ENCODE results near the gene MEGF8.

MEGF8 gene

DNA sequence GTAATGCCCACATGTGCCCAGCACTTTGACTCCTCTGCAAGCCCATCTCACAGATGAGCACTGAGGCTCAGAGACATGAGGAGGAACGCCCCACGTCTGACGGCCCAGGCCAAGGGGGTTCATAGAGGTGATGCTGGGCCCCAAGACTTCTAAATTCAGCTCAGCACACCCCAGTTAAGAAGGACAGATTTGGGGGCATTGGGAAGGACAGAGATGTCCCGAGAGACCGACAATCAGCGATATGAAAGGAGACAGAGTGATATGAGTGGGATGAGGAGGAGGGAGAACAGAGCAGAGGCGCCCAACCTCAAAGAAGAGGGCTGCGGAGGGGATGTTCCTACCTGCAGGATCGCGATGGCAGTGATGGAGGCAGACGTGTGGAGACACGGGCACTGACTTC lies 64.5 kb downstream of the MEGF8 start, which contains the start of gene CNFN:
Gene CNFN, minus strand, starts transcription at position 399 of the 400 bp plus-strand sequence. CDS start 1,260 bp downstream, outside the sequence.
- DNase-seq, result no peak

DNA sequence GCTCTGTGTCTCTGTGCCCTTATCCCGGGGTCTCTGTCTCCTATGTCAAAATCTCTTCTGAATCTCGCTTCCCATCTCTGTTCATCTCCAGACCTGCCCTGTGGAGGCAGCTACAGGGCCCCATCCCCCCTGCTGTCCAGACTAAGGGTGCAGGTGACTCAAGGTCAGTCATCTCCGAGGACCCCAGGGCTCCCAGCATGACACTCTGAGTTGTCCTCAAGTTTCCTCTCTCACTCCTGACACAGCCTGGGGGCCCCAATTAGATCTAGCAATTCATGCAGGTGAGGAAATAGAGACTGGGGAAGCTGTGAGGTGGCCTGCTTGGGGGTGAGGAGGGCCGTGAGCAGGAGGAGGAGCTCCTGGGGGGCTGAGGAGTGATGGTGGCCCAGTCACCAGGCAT lies 66.7 kb downstream of the MEGF8 start:
- DNase-seq, result no peak

DNA sequence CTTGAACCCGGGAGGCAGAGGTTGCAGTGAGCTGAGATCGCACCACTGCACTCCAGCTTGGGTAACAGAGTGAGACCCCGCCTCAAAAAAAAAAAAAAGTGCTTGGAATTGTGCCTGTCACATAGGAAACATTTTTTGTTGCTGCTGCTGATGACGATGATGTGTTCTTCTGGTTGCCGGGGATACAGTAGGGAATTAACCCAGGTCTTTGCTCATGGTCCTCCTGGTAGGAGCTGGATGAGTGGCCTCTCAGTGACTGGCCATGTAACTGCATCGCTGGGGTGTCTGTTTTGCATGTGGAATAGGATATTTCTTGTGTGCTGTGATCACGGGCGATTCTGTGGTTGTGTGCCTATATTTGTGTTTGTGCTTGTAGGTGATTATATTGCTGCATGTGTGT lies 69.3 kb downstream of the MEGF8 start:
- DNase-seq, result no peak

DNA sequence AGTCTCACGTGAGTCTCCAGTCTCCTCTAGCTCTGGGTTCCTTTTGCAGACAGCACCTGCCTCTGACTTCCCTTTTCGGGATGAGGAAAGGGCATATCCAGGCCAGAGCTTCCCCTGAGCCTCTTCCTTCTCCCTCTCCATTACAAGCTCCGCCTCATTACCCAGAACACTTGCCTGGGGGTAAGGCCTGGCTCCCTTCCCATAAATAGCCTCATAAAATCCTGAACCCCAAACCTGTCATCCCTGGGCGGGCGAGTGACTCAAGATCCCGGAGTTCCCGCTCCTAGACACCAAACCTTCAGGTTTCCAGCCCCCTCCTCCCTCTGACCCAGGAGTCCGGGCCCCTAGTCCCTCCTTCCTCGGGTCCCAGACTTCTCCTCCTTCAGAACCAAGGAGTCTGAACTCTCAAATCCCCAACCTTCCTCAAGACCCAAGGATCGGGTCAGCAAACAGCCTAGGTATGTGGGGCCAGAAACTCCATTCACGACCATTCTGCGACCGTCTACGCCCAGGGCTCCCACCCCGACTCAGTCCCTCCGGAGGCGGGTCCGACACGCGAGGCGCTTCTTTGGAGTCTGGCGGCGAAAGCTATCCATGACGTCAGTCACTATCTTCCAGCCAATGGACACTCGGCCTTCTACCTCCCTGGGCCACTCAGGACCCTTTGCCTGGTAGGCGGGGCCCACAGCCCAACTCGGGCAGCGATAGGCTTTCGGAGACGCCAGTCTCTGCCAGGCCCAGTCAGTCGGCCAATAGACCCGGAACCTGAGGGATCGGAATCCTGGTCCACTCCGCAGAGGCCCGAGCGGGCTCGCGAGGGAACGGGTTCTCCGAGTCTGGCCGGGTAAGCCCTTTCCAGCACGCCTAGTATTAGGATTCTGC lies 71.2 kb downstream of the MEGF8 start:
- peak; percentile 98 for DNase-seq

DNA sequence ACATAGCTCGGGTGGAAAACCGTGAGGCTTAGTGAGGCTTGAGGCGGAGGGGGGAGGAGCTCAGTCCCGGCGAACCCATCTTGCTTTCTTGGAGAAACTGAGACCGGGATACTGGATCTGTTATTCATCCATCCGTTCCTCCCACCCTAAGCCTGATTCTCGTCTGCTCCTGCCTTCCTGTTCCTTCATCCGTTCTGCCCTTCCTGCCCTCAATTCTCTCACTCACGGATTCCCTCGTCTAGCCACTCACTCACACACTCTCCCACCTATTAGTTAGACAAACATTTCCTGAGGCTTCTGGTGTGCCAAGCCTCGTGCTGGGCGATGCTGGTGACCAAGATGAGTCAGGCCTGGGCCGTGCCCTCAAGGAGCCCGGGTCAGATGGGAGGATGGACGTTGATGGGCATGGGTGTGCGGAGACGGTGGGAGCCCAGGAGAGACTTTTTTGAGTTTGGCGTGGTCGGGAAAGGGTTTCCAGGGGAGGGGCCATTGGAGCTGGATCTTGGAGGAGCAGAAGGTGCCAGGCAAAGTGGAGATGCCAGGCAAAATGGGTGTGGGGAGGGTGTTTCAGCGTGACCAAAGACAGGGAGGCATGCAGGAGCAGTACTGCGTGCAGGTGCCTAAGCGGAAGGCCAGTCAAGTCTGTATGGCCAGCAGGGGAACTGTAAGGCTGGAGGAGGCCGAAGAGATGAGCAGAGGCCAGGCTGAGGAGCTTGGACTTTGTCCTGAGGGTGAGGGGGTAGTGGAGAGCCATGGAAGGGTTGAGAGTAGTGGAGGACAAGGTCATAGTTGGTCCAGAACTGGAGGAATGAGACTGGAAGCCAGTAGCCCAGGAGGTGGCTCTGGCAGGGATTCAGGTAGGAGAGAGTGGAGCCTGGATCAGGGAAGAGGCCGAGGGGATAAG lies 72.1 kb downstream of the MEGF8 start:
- no peak for DNase-seq

DNA sequence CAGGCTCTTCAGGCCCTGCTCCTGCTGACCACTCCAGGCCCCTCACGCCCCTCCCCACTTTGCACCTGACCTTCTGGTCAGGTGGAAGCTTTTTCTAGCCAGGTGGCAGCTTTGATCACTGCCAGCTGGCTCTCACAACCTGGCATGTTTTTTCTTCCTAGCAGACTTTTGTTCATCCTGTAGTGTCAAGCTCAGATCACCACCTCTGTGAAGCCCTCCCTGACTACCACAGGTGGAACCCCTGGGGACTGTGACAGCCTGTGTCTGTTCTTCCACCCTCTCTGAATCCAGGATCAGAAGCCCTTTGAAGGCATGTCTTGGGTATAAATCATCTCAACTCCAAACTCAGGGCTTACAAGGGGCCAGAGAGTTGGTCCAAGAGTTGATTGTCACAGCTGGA lies 75.0 kb downstream of the MEGF8 start:
- DNase-seq, result no peak

DNA sequence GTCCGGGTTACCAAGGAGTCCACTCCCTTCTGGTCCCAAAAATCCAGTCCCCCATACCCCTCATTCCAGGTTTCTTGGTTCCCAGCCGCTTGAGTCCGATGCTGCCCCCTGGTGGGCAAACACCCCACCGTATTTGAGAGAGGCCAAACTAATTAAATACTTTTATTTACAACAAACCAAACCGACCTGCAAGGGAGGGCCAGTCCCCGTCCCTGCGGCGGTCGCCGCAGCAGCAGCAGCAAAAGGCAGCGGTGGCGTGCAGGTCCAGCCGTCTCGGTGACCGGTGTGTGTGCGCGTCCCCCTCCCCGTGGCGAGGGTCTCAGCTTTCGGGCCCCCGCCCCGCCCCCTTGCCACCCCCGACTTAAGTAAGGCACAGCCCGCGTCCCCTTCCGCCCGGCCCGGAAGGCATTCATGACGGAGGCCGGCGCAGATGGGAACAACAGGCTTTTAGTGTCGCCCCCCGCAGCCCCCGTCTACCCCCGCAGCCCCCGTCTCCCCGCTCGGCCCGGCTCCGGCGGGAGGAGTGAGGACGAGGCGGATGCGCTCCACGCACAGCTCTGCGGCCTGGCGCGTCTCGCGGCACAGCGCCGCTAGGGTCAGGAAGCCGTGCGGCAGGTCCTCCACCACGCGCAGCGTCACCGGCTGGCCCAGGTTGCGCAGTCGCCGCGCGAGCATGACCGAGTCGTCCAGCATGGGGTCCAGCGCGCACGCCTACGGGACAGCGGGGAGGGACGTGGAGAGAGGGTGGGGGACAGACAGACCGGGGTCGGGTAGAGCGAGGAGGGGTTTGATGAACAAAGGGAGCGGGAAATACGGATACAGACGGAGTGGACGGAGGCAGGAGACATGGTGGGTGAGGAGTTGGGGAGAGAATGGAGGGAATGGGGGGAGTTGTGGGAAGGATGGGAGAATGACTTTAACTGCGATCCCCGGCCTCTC lies 76.2 kb downstream of the MEGF8 start:
- DNase-seq, result peak; percentile 73

DNA sequence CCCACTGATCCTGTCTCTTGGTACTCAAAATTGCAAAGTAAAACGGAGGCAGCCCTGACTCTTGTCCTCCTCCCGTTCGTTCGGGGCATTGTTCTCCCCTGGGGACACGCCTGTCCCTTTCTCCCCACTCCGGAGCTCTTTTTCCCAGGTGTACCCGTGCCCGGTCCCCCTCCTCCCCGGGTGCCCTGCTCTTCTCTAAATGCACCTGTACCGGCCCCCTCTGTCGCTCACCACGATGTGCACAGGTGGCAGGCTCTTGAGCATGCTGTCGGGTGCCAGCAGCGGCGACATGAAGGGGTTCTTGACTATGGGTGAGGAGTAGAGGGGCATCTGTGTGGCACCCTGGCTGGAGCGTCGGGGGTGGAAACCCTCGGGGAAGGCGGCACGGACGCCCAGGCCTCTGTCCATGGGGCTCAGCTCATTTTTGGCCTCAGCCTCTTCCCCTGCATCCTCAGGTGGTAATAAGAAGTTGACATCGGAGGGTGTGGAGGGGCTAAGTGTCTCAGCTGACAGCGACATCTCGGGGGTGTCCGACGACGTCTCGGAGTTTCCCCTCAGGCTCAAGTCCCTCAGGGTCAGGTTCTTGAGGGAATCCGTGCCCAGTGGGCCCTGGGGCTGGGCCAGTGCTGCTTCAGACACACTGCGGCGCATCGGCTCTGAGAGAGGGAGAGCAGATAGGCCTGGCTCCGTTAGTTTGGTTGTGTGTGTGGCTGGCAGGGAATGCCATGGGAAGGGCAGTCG lies 77.1 kb downstream of the MEGF8 start:
- DNase-seq, result no peak

DNA sequence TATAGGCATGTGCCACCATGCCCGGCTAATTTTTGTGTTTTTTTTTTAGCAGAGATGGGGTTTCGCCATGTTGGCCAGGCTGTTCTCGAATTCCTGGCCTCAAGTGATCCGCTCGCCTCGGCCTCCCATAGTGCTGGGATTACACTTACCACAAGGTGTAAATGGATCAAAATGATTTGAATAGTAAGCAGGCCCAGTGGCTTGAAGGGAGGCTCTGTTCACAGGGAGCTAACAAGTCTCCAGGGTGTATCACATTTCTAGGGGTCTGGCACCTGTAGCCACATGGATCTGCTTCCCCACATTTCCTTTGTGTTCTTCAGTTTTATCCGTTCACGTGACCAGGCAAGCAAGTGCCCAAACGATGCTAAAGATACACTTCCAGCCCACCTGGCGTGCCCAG lies 78.2 kb downstream of the MEGF8 start:
- DNase-seq, result no peak

DNA sequence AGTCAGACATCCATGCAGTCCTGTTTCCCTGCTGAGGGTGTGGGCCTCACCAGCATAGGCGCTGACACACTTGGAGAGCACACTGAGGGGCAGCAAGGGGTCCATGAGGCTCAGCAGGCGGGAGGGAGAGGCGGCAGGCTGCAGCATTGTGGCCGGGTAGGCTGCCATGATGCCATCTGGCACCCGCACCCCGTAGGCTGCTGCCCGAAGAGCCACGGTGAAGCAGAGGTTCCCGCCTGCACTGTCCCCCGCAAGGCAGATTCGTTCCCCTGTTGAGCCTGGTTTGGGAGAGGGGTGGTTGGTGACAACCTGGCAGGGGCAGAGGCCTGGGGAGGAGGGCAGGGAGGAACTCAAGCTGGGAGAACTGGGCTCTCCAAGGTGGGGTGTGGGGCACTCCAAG lies 80.7 kb downstream of the MEGF8 start:
- no peak for DNase-seq

DNA sequence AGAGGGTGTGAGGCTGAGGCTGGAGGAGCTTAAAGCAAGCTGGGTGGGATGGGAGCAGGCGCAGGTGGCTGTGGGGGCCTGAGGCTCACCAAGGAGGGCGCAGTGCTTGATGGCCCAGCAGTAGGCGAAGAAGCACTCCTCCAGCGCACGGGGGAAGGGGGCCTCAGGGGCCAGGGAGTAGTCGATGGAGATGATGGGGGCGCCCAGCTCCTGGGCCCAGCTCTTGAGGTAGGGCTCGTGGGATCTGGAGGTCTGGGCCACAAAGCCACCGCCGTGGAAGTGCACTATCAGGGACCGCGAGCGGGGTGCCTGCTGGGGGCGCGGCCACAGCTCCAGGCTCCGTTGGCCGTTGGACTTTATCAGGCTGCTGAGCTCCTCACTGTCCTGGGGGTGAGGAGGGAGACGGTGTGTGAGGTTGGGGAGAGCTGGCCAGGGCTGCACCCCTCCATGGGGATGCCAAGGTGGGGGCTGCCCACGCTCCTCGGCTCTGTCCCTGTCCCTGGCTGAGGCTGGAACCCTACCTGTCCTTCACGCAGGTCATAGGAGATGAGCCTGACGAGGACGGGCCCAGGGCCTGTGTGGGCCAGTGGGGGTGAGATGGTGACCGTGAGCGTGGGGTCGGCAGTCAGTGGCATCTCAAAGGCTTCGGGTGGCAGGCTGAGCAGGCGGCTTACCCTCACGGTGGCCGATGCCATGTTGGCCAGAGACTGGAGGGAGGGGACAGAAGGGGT lies 81.8 kb downstream of the MEGF8 start:
- no peak for DNase-seq

DNA sequence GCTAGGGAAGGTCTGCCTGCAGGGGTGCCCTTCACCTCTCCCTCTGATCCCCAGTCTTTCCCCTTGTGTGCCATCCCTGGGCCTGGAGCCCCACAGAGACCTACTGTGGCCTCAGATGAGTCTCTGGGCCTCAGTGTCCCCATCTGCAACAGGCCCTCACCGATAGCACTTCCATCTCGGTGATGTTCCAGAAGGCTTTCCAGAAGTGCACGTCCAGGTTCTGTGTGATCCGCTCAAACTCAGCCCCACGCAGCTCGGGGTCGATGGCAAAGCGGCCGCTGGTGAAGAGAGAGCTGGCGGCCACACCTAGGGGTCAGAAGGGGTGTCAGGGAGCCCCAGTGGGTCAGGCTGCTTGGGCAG lies 82.4 kb downstream of the MEGF8 start:
- no peak for DNase-seq

DNA sequence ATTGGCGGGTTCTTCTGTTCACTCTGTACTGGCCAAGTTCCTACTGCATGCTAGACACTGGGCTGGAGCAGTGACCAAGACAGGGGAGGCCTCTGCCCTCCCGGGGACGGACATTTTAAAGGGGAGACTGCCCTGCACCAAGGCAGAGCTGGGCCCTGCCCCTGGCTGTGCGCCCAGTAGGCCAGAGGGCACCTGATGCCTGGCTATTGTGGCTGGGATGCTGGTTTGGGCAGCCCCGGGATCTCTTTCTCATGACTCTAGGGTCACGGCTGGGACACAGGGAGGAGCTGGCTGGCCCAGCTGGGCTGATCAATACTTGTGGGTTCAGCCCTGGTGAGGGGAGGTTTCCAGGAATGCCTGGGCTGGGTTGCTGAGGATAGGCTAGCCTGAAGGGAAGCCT lies 84.0 kb downstream of the MEGF8 start:
- DNase-seq, result peak; percentile 28

DNA sequence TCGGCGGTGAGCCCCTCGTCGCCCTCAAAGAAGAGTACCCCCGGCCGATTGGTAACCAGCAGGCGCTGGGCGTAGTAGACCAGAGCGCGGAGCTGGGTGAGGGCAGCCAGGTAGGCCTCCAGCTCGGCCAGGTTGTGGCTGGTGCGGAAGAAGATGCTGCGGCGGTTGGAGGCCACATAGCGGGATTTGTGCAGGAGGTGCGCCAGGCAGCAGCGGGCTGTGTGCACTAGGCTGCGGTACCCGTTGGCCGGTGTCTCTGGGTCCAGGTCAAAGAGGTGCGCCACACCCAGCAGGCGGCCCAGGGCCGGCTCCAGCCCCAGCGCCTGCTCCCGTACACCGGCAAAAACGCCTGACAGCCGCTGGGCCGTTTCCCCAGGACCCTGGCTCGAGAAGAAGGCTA lies 84.9 kb downstream of the MEGF8 start:
- DNase-seq, result no peak

DNA sequence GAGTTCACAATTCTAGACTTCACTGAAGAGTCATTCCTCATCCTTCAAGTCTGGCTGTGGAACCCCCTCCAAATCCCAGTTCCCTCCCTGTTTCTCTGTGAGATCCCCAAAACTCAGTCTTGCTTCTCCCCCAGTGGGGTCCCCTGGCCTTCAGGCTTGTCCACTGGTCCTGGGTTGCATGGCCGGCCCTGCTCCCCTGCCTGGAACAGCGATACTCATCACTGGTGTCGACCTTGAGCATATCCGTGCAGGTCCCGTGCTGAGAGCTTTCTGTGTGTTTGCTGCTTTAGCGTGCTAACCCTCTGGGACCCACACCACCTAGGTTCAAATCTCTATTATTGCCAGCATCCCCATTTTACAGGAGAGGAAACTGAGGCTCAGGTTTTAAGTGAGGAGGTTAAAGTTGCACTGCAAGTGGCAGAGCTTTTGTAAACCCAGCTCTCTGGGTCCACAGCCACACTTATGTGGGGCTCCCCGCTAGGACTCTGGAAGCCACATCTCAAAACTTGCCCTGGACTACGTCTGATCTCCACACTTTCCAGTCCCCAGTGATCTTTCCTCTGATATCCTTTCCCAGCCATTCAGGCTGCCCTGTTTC lies 86.2 kb downstream of the MEGF8 start:
- DNase-seq, result no peak

DNA sequence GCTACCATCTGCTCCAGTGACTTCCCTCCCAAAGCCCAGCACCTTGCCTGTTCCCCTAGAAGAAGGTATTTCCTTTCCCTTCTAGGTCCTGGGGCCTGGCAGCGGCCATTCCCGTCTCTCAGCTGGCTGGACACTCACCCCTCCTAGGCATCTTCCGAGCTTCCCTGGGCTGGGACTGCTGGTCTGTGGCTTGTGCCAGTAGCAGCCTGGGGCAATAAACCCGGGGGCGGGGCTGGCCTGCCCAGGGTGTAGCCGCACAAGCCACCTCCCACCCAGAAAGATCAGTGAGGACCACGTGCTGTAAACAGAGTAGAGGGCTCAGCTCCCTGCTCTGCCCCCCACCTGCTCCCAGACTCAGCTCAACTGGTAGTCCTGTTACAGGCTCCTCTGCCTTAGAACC lies 86.8 kb downstream of the MEGF8 start:
- peak; percentile 77 for DNase-seq

DNA sequence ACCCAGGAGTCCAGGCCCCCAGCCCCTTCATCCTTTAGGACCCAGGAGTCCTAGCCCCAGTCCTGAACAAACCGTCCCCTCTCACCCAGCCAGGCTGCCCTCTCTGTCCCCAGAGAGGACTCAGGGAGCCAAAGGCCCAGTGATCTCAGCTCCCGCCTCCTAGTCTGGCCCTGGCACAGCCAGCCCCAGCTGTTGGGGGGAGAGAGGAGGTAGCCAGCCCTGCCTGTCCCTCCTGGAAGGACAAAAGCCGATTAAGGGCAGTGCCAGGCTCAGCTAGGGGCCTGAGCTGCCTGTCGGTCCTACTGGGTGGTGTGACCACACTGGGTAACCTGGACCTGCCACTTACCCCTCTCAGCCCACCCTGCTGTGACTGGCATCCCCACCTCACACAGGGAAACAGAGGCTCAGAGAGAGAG lies 87.2 kb downstream of the MEGF8 start:
- DNase-seq, result peak; percentile 74

DNA sequence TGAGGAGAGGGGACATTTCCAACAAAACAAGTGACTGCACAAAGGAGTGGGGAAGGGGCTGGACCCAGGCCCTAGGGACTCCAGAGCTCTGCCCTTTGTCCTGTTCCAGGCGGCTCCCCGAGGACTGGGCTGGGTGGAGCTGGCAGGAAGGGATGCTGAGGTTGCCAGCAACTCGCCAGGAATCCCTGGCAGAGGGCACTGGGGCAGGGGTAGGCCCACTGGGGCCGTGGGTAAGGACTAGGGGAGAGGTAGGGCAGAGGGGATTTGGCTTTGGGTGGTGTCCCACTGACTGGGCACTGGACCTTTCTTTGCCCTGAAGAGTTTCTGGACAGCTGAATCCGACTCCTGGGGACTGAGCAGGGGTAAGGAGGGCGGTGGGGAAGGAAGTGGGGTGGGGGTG lies 93.9 kb downstream of the MEGF8 start:
- DNase-seq, result no peak

DNA sequence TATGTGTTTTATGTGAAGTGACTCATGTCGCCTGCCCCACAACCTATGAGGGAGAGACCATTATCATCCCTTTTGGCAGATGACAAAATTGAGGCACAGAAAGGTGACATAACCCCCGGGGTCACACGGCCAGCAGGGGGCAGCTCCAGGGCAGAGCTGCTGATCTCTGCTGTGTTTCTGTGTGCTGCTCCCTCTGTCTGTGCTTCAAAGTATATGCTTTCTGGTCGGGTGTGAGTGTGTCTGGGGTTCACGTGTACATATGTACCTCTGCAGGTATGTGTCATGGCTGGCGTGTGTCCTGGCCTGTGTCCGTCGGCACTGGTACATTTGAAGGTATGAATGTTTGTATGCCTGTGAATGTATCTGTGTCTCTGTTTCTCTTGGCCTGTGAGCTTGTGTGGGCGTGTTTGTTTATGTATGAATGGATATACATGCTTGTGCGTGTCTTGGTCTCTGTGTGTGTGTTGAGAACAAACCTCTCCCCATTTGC lies 94.7 kb downstream of the MEGF8 start:
- peak; percentile 37 for DNase-seq

DNA sequence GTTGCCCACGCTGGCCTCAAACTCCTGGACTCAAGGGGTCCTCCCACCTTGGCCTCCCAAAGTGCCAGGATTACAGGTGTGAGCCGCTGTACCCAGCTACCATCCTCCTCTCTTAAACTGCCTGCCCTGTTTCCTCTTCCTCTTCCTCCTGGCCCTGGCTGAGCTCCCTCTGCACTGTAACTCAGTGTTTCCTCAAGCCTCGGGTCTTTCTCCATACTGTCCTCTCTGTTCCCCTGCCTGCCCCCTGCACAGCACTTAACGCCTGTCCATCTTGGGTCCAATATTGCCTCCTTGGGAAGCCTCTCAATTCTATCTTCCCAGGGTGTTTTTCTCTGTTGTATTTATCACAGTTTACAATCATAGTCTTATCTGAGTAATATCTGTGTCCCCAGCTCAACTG lies 95.7 kb downstream of the MEGF8 start:
- no peak for DNase-seq

DNA sequence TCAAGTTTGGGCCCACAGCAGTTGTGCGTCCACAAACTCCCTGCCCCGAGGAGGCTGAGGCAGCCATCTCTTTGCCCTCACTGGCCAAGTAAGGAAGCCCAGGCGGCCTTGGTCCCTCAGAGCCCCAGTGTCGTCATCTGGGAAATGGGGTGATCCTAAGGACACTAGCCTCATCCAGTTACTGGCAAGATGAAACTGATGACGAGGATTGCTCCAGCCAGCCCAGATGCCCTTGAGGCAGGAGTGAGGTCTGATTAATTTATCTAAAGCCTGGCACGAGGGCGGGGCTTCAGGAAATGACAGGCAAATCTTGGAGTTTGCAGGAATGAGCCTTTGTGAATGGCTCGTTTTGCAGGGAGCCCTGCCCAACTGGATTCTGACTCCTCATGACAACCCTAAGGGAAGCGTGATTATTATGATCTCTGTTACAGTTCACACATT lies 96.2 kb downstream of the MEGF8 start:
- DNase-seq, result no peak

All from midbrain (tissue), 1 donor.